Muscle of arm (tissue), 14 donors: ENCODE measurements around the gene ANKRD36B. TPM values are rescaled to one million over a fixed set of nuclear protein-coding genes. Genes with fewer than 3 reads are reported as not detected.
"Not testable (repeated sequence)": the region's sequence is repeated elsewhere in the genome, so short reads cannot be mapped to it uniquely, and the experiment has no call there.

Experiments used
- DNase-seq: peaks from one replicate; pipeline ENCODE4 v3.0.0-alpha.2; 2013
- long read RNA-seq, 11 donors: transcript quantifications; one replicate each; lab custom pipeline, GENCODE V29; 2026
- polyA plus RNA-seq, 12 donors: library from polyadenylated mRNA; unstranded; fragments of 120-200 nt; gene quantifications; one replicate each; pipeline ENCODE4 v1.2.1, GENCODE V29; 2013; ENCODE audit not compliant: insufficient read length in 12 of 12

ANKRD36B gene
- 10 to 100 TPM in 10 of 12 donors, 1 to 10 TPM in 1, not detected in 1; 9.1 to 36.2 (median 21.9) TPM for polyA plus RNA-seq
- long read RNA-seq, donor 1: 0 reads
- long read RNA-seq, donor 2: 0 reads
- long read RNA-seq, donor 3: 0 reads
- long read RNA-seq, donor 4: 0 reads
- long read RNA-seq, donor 5: 0 reads
- long read RNA-seq, donor 6, partial matches to known transcripts: 0 of 1 reads
- long read RNA-seq, donor 6, other reads (novel, unspliced or antisense): 0 of 1 reads
- long read RNA-seq, donor 7, partial matches to known transcripts: 0 of 1 reads
- long read RNA-seq, donor 7, other reads (novel, unspliced or antisense): 0 of 1 reads
- long read RNA-seq, donor 8: 0 reads
- long read RNA-seq, donor 9: 0 reads
- long read RNA-seq, donor 10: 0 reads
- long read RNA-seq, donor 11, partial matches to known transcripts: 0 of 1 reads
- long read RNA-seq, donor 11, other reads (novel, unspliced or antisense): 0 of 1 reads

GRCh38 chr2:97589598-97590510 lies at the start of gene ANKRD36B:
Gene ANKRD36B, minus strand, starts transcription at chr2:97589877. Its CDS starts 192 bp downstream, at chr2:97589685.
- DNase-seq: peak; percentile 35

- DNase-seq: not testable (repeated sequence)
Observed at GRCh38 chr2:97626049-97626430, 36.4 kb upstream of the ANKRD36B start.

- not testable (repeated sequence) for DNase-seq
Observed at GRCh38 chr2:97625354-97626048, 35.8 kb upstream of the ANKRD36B start.

- DNase-seq: not testable (repeated sequence)
Observed at GRCh38 chr2:97622976-97623375, 33.3 kb upstream of the ANKRD36B start.

GRCh38 chr2:97620492-97620891 lies 30.8 kb upstream of the ANKRD36B start:
- DNase-seq: not testable (repeated sequence)

GRCh38 chr2:97618939-97619827 lies 29.5 kb upstream of the ANKRD36B start:
- not testable (repeated sequence) for DNase-seq

- DNase-seq: no peak
Observed at GRCh38 chr2:97617911-97618310, 28.2 kb upstream of the ANKRD36B start.

- DNase-seq: not testable (repeated sequence)
Observed at GRCh38 chr2:97615746-97616145, 26.1 kb upstream of the ANKRD36B start.

GRCh38 chr2:97611895-97612294 lies 22.2 kb upstream of the ANKRD36B start:
- DNase-seq: not testable (repeated sequence)

GRCh38 chr2:97608745-97609144 lies 19.1 kb upstream of the ANKRD36B start:
- DNase-seq: not testable (repeated sequence)

GRCh38 chr2:97605524-97606339 lies 16.1 kb upstream of the ANKRD36B start:
- not testable (repeated sequence) for DNase-seq

- not testable (repeated sequence) for DNase-seq
Observed at GRCh38 chr2:97605109-97605508, 15.4 kb upstream of the ANKRD36B start.

GRCh38 chr2:97601537-97601936 lies 11.9 kb upstream of the ANKRD36B start:
- DNase-seq: not testable (repeated sequence)

- DNase-seq: not testable (repeated sequence)
Observed at GRCh38 chr2:97596180-97596579, 6.5 kb upstream of the ANKRD36B start.

- not testable (repeated sequence) for DNase-seq
Observed at GRCh38 chr2:97593520-97593919, 3.8 kb upstream of the ANKRD36B start.

- peak; percentile 89 for DNase-seq
Observed at GRCh38 chr2:97590515-97591394, 1.1 kb upstream of the ANKRD36B start.

- not testable (repeated sequence) for DNase-seq
Observed at GRCh38 chr2:97589257-97589597, 450 bp downstream of the ANKRD36B start.

GRCh38 chr2:97565674-97566073 lies 24.0 kb downstream of the ANKRD36B start:
- DNase-seq: not testable (repeated sequence)

- peak; percentile 14 for DNase-seq
Observed at GRCh38 chr2:97552406-97552805, 37.3 kb downstream of the ANKRD36B start.
